A673 (cell line): ENCODE data around the gene KCP. TPM values are rescaled to one million over a fixed set of nuclear protein-coding genes. Genes with fewer than 3 reads are reported as not detected.

Experiments used
- BruUV-seq: library from RNA; stranded (reverse); fragments of 400-500 nt; replicated peaks from 2 replicates; lab custom pipeline; 2021; lab: Mats Ljungman, UMichigan
- CTCF ChIA-PET: fragments of 300-600 bp; sonication (Branson Sonifier 250); formaldehyde crosslinking; loops from one replicate; lab custom pipeline; 2022; ENCODE audit warnings: antibody characterized with exemption; lab: Charles Lee
- POLR2A ChIA-PET: fragments of 300-600 bp; sonication (Branson Sonifier 250); formaldehyde crosslinking; loops from one replicate; lab custom pipeline; 2022; ENCODE audit warnings: antibody characterized with exemption; ENCODE audit not compliant: low non-redundant PET; lab: Charles Lee
- DNase-seq: peaks from one replicate; pipeline ENCODE4 v3.0.0-alpha.2; 2015; ENCODE audit warnings: low spot score
- H3K27ac ChIP-seq: fragments of 200-600 bp; sonication (generic); 2 replicates; pipeline ENCODE4 v1.5.1; 2016; ENCODE audit warnings: mixed run types, low read depth, mild to moderate bottlenecking, mixed read lengths, antibody characterized with exemption, low read length; ENCODE audit not compliant: poor library complexity, severe bottlenecking
- H3K27me3 ChIP-seq: fragments of 200-600 bp; sonication (generic); replicated peaks from 2 replicates; pipeline ENCODE4 v1.6.1; 2017; ENCODE audit warnings: mixed run types, low read depth, mild to moderate bottlenecking, mixed read lengths, antibody characterized with exemption, low read length; ENCODE audit not compliant: insufficient read depth, poor library complexity
- H3K36me3 ChIP-seq: fragments of 200-600 bp; sonication (generic); 2 replicates; pipeline ENCODE4 v1.6.1; 2016; ENCODE audit warnings: mixed run types, mild to moderate bottlenecking, mixed read lengths, antibody characterized with exemption, low read length; ENCODE audit not compliant: insufficient read depth, poor library complexity, severe bottlenecking
- H3K4me1 ChIP-seq: fragments of 200-600 bp; sonication (generic); 2 replicates; pipeline ENCODE4 v1.6.1; 2017; ENCODE audit warnings: mixed run types, mild to moderate bottlenecking, mixed read lengths, antibody characterized with exemption, low read length; ENCODE audit not compliant: insufficient read depth, poor library complexity, severe bottlenecking
- H3K4me3 ChIP-seq: fragments of 200-600 bp; sonication (generic); 2 replicates; pipeline ENCODE4 v1.5.1; 2016; ENCODE audit warnings: low read depth, mixed run types, mild to moderate bottlenecking, mixed read lengths, low read length; ENCODE audit not compliant: poor library complexity, severe bottlenecking
- H3K9me3 ChIP-seq: fragments of 200-600 bp; sonication (generic); 2 replicates; pipeline ENCODE4 v1.6.1; 2016; ENCODE audit warnings: mixed run types, low read depth, mild to moderate bottlenecking, mixed read lengths, antibody characterized with exemption, low read length; ENCODE audit not compliant: poor library complexity, severe bottlenecking
- EZH2 ChIP-seq: fragments of 200-600 bp; sonication (generic); IDR thresholded peaks from 2 replicates; pipeline ENCODE4 v1.6.1; 2017; ENCODE audit warnings: borderline replicate concordance, low read depth, mild to moderate bottlenecking, mixed read lengths, antibody characterized with exemption, low read length; ENCODE audit not compliant: poor library complexity, severe bottlenecking
- intact Hi-C: fragments of 100-400 bp; cut with micrococcal nuclease; formaldehyde crosslinking; loops from one replicate; pipeline ENCODE4 v1.10.0; 2022; ENCODE audit not compliant: unreplicated experiment
- total RNA-seq: library from RNA; stranded (reverse); gene quantifications from 2 replicates; pipeline ENCODE4 v1.2.3, GENCODE V29; 2021
- TF ChIP-seq, protein P1 (sequence below): fragments of 300-800, 200-600 bp; sonication (generic); conservative IDR thresholded peaks from 2 replicates; pipeline ENCODE4 v1.5.1; 2017; ENCODE audit warnings: low read depth, mild to moderate bottlenecking, antibody characterized with exemption, low read length, moderate library complexity, mixed read lengths

KCP gene
- total RNA-seq, 1 experiment from 2014 or later, result not detected

DNA sequence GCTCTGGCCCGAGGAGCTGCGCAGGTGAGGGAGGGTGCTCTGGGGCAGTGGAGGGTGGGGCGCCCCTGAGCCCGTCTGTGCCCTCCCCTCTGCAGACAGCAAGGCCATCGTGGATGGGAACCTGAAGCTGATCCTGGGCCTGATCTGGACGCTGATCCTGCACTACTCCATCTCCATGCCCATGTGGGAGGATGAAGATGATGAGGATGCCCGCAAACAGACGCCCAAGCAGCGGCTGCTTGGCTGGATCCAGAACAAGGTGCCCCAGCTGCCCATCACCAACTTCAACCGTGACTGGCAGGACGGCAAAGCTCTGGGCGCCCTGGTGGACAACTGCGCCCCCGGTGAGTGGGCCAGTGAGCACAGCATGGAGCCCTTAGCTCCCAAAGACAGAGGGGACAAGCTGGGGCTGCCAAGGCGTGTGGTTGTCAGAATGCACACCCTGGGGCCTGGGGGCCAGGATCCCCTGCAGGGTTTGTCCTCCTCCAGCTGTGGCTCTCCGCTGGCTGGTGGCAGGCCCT, 75.2 kb downstream of the KCP start:
- H3K36me3 ChIP-seq, result no peaks in the 10 kb centered on the region
- no TSS peak for BruUV-seq
- H3K4me1 ChIP-seq, result peaks cover 28% of the 10 kb centered on the region
- POLR2A ChIA-PET, result no interaction called here
- no peak for TF ChIP-seq EZH2
- TF ChIP-seq, protein P1, sequence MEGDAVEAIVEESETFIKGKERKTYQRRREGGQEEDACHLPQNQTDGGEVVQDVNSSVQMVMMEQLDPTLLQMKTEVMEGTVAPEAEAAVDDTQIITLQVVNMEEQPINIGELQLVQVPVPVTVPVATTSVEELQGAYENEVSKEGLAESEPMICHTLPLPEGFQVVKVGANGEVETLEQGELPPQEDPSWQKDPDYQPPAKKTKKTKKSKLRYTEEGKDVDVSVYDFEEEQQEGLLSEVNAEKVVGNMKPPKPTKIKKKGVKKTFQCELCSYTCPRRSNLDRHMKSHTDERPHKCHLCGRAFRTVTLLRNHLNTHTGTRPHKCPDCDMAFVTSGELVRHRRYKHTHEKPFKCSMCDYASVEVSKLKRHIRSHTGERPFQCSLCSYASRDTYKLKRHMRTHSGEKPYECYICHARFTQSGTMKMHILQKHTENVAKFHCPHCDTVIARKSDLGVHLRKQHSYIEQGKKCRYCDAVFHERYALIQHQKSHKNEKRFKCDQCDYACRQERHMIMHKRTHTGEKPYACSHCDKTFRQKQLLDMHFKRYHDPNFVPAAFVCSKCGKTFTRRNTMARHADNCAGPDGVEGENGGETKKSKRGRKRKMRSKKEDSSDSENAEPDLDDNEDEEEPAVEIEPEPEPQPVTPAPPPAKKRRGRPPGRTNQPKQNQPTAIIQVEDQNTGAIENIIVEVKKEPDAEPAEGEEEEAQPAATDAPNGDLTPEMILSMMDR, result no peak
- H3K4me3 ChIP-seq, result no peak overlapping the region
- CTCF ChIA-PET, result no interaction called here
- intact Hi-C loops, result no loop called here
- no peak for DNase-seq
- no peaks in the 10 kb centered on the region for H3K9me3 ChIP-seq
- no peak overlapping the region for H3K27ac ChIP-seq
- H3K27me3 ChIP-seq, result no peaks in the 10 kb centered on the region

DNA sequence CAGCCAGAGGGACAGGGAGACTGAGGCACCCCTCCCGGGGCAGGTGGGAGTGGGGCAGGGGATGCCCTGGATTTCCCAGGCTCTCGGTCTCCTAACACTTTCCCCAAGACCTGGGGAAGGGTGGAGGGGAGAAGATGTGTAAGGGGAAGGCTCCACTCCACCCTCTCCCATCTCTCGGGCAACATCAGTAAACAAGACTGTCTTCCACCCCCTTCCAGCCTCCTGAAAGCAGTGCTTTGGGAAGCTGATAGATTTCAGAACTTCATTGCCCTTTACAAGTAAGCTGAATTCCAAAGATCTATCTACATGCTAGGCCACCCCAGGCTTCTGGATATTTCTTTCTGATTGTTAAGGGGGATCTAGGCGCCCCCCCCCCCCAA, 76.6 kb downstream of the KCP start:
- TF ChIP-seq, protein P1, result no peak
- TF ChIP-seq EZH2, result no peak
- Histone ChIP-seq H3K9me3 (no peaks in the 10 kb centered on the region), H3K27ac (no peak overlapping the region), H3K4me3 (no peak overlapping the region), H3K27me3 (no peaks in the 10 kb centered on the region), H3K36me3 (no peaks in the 10 kb centered on the region), H3K4me1 (peaks cover 33% of the 10 kb centered on the region)
- intact Hi-C loops, result no loop called here
- ChIA-PET CTCF (no interaction called here), POLR2A (interaction anchor here (0.7 kb wide), 1 partner anchor 18 kb away, joined by 3 read pairs; no protein-coding TSS in a partner anchor)
- DNase-seq, result no peak
- BruUV-seq, result no TSS peak

DNA sequence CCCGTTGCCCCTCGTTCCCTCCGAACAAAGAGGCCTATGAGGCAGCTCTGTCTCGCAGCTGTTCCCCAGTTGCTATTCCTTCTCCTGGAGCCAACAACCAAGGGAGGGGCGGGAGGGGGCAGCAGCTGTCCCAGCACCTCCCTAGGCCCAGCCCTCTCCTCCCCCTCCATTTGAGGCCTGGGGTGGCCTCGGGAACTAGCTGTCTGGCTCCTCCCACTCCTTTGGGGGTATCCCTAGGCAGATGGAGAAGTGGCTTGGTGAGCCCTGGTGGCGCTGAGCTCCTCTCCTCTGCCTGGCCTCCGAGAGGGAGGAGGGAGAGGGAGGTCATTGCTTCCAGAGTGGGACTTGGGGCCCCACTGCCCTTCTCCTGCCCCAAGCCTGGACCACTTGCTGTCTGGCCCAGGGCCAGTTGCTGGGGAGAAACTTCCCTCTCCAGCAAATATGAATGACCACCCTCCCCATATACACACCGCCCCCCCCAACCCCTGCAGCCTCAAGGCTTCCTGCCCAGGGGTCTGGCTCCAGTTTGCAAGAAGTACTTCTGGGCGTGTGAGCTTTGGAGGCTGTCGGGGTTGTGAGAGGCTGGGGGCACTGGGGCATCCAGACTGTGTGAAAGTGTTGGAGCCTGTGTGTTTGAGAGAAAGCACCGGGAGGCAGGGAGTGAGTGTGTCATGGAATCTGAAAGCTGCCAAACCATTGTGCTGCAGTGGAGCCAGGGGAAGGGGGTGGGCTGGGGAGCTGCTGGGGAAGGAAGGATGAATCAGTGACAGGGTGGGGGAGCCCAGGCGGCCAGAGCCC, 77.2 kb downstream of the KCP start:
- CTCF ChIA-PET, result interaction anchor here (0.7 to 1.1 kb wide), 3 partner anchors 9 to 39 kb away, joined by 3 to 4 read pairs (median 3); partner anchors contain the start of gene ATP6V1F
- no TSS peak for BruUV-seq
- H3K4me3 ChIP-seq, result no peak overlapping the region

More for the DNA sequence above, 77.2 kb downstream of the KCP start:
- Histone ChIP-seq H3K9me3 (no peaks in the 10 kb centered on the region), H3K4me1 (peaks cover 33% of the 10 kb centered on the region), H3K36me3 (no peaks in the 10 kb centered on the region), H3K27ac (no peak overlapping the region), H3K27me3 (no peaks in the 10 kb centered on the region)
- intact Hi-C loops, result no loop called here
- POLR2A ChIA-PET, result interaction anchor here (0.6 to 0.7 kb wide), 2 partner anchors 12 to 18 kb away, joined by 3 read pairs; no protein-coding TSS in a partner anchor
- DNase-seq, result peak; percentile 52
- no peak for TF ChIP-seq EZH2
- TF ChIP-seq, protein P1, result no peak
